Measurements from ENCODE around the gene ZNF738. TPM values are rescaled to one million over a fixed set of nuclear protein-coding genes. Genes with fewer than 3 reads are reported as not detected.

The ZNF738 gene
- total and polyA plus RNA-seq, 2 of the 13 experiments (the other 11 are each of a cell fraction or from before 2014, with no cell fraction given): 2.7 to 5.3 TPM

DNA sequence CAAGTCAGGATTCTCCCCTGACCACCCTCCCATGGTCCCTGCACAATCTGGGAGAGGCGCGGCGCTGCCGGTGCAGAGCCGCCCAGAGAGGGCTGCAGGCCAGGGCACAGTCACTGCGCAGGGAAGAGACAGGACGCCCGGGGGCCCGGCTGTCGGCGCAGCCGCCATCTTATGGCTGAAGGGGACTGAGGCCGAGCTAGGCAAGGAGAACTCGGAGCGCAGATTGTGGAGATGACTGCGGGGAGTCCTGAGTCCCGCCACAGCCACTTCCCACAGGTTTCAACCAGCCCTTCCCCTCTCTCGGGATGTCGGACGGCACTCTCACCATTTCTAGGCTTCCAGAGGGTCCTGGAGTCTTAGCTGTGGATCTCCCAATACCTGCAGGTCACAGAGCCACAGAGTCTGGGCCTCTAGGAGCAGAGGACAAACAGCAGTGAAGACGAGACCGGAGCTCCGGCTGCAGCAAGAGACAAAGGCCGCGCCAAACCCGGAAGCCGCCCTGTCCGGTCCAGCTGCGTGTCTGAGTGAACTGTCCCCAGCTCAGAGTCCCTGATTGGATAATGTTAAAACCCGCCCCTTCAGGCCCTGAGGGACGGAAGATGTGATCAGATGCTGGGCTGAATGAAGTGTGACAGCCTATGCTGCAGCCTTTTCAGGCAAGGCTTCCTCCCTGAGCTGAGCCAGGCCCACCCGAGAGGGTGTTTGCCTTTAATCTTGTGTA is 29.8 kb upstream of the ZNF738 start, which contains the start of gene ZNF708 (continued):
- peak; percentile 72; the same call in 1 of the 2 replicates for TF ChIP-seq NR0B2 (CRISPR knock-in tag; IDR thresholded peaks at IDR 0.05)
- no peak for TF ChIP-seq ATM (IDR thresholded peaks at IDR 0.05; ENCODE audit: borderline replicate concordance)
- TF ChIP-seq, protein P1, sequence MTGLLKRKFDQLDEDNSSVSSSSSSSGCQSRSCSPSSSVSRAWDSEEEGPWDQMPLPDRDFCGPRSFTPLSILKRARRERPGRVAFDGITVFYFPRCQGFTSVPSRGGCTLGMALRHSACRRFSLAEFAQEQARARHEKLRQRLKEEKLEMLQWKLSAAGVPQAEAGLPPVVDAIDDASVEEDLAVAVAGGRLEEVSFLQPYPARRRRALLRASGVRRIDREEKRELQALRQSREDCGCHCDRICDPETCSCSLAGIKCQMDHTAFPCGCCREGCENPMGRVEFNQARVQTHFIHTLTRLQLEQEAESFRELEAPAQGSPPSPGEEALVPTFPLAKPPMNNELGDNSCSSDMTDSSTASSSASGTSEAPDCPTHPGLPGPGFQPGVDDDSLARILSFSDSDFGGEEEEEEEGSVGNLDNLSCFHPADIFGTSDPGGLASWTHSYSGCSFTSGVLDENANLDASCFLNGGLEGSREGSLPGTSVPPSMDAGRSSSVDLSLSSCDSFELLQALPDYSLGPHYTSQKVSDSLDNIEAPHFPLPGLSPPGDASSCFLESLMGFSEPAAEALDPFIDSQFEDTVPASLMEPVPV (CRISPR knock-in tag; IDR thresholded peaks at IDR 0.05): no peak
- TF ChIP-seq CREB1 (IDR thresholded peaks at IDR 0.05): peak; percentile 30; the same call in 1 of the 2 replicates
- TF ChIP-seq CREB1 (CRISPR knock-in tag; IDR thresholded peaks at IDR 0.05): peak; percentile 58
- TF ChIP-seq HOXA9 (CRISPR knock-in tag; IDR thresholded peaks at IDR 0.05; ENCODE audit: borderline replicate concordance): no peak
- TF ChIP-seq SKI (IDR thresholded peaks at IDR 0.05; ENCODE audit: partially characterized antibody): peak; percentile 29
- TF ChIP-seq ZBTB21 (CRISPR knock-in tag; IDR thresholded peaks at IDR 0.05): no peak
- TF ChIP-seq CENPX (CRISPR knock-in tag; IDR thresholded peaks at IDR 0.05): no peak
- TF ChIP-seq YEATS4 (CRISPR knock-in tag; IDR thresholded peaks at IDR 0.05; ENCODE audit: borderline replicate concordance): peak; percentile 81
- TF ChIP-seq, protein P2, sequence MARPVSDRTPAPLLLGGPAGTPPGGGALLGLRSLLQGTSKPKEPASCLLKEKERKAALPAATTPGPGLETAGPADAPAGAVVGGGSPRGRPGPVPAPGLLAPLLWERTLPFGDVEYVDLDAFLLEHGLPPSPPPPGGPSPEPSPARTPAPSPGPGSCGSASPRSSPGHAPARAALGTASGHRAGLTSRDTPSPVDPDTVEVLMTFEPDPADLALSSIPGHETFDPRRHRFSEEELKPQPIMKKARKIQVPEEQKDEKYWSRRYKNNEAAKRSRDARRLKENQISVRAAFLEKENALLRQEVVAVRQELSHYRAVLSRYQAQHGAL (CRISPR knock-in tag; IDR thresholded peaks at IDR 0.05; ENCODE audit: not compliant biosample characterization): no peak
- TF ChIP-seq SAFB2 (CRISPR knock-in tag; IDR thresholded peaks at IDR 0.05; ENCODE audit: borderline replicate concordance, low read depth): no peak
- TF ChIP-seq ZFP90 (CRISPR knock-in tag; IDR thresholded peaks at IDR 0.05; ENCODE audit: borderline replicate concordance): no peak
- TF ChIP-seq, protein P3, sequence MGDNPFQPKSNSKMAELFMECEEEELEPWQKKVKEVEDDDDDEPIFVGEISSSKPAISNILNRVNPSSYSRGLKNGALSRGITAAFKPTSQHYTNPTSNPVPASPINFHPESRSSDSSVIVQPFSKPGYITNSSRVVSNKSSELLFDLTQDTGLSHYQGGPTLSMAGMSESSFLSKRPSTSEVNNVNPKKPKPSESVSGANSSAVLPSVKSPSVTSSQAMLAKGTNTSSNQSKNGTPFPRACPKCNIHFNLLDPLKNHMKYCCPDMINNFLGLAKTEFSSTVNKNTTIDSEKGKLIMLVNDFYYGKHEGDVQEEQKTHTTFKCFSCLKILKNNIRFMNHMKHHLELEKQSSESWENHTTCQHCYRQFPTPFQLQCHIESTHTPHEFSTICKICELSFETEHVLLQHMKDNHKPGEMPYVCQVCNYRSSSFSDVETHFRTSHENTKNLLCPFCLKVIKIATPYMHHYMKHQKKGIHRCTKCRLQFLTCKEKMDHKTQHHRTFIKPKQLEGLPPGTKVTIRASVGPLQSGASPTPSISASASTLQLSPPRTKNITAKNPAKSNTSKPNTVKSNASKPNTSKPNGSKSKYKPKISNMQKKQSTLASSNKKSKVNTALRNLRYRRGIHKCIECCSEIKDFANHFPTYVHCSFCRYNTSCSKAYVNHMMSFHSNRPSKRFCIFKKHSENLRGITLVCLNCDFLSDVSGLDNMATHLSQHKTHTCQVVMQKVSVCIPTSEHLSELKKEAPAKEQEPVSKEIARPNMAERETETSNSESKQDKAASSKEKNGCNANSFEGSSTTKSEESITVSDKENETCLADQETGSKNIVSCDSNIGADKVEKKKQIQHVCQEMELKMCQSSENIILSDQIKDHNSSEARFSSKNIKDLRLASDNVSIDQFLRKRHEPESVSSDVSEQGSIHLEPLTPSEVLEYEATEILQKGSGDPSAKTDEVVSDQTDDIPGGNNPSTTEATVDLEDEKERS (CRISPR knock-in tag; IDR thresholded peaks at IDR 0.05): 0 out of 2 replicates have a peak, but pooled peaks have one; percentile 60
- TF ChIP-seq, protein P4, sequence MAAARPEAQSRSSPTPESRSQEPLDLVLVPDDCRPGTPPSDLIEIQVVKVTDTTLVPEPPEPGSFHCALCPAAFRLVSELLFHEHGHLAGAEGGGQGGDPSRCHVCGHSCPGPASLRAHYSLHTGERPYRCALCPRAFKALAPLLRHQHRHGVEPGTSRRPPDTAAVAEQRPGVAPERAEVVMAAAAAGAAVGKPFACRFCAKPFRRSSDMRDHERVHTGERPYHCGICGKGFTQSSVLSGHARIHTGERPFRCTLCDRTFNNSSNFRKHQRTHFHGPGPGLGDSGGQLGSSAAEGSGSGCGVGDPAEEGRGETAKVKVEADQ (CRISPR knock-in tag; IDR thresholded peaks at IDR 0.05; ENCODE audit: borderline replicate concordance): peak; percentile 76; the same call in 1 of the 2 replicates
- peak; percentile 40; the same call in 1 of the 2 replicates for TF ChIP-seq ZSCAN21 (CRISPR knock-in tag; IDR thresholded peaks at IDR 0.05; ENCODE audit: borderline replicate concordance)
- peak; percentile 56; the same call in 1 of the 2 replicates for TF ChIP-seq SMAD3 (CRISPR knock-in tag; IDR thresholded peaks at IDR 0.05)
- peak; percentile 53 for TF ChIP-seq ZNF605 (CRISPR knock-in tag; IDR thresholded peaks at IDR 0.05)
- TF ChIP-seq HOXA3 (CRISPR knock-in tag; IDR thresholded peaks at IDR 0.05): peak; percentile 41; the same call in 1 of the 2 replicates
- no peak for TF ChIP-seq ZBTB25 (CRISPR knock-in tag; IDR thresholded peaks at IDR 0.05)
- peak; percentile 41; the same call in 1 of the 2 replicates for TF ChIP-seq SALL2 (CRISPR knock-in tag; IDR thresholded peaks at IDR 0.05)

Data from HepG2 (cell line).